GM23338 (cell line): Measurements from ENCODE around the gene PIBF1. TPM values are rescaled to one million over a fixed set of nuclear protein-coding genes. Genes with fewer than 3 reads are reported as not detected.
"Not testable (repeated sequence)": the region's sequence is repeated elsewhere in the genome, so short reads cannot be mapped to it uniquely, and the experiment has no call there.

ENCODE experiments used
- ATAC-seq: fragments of 200-7000 bp; cut with Tn5 transposase; 3 replicates; pipeline ENCODE4 v1.9.1; 2020
- DNase-seq: peaks from one replicate; pipeline ENCODE4 v3.0.0-alpha.2; 2015; ENCODE audit warnings: low spot score
- H2AFZ ChIP-seq: fragments of 200-600 bp; sonication (generic); 2 replicates; pipeline ENCODE4 v1.8.0; 2016; ENCODE audit warnings: antibody characterized with exemption, mild to moderate bottlenecking, moderate library complexity
- H3F3A ChIP-seq: fragments of 200-600 bp; sonication (generic); replicated peaks from 2 replicates; pipeline ENCODE4 v1.8.0; 2017; ENCODE audit warnings: antibody characterized with exemption, mixed run types, low read depth
- H3K27ac ChIP-seq: fragments of 200-600 bp; sonication (generic); 2 replicates; pipeline ENCODE4 v1.6.1; 2016; ENCODE audit warnings: low read depth
- H3K27me3 ChIP-seq: fragments of 200-600 bp; sonication (generic); 2 replicates; pipeline ENCODE4 v1.8.0; 2016; ENCODE audit warnings: mild to moderate bottlenecking, mixed run types, moderate library complexity; ENCODE audit not compliant: insufficient read depth
- H3K36me3 ChIP-seq: fragments of 200-600 bp; sonication (generic); 2 replicates; pipeline ENCODE4 v1.8.0; 2016; ENCODE audit warnings: mild to moderate bottlenecking; ENCODE audit not compliant: insufficient read depth
- H3K4me1 ChIP-seq: fragments of 200-600 bp; sonication (generic); 2 replicates; pipeline ENCODE4 v1.8.0; 2016; ENCODE audit warnings: mild to moderate bottlenecking, moderate library complexity; ENCODE audit not compliant: insufficient read depth
- H3K4me2 ChIP-seq: fragments of 200-600 bp; sonication (generic); 2 replicates; pipeline ENCODE4 v1.7.1; 2017; ENCODE audit warnings: mixed run types
- H3K4me3 ChIP-seq: fragments of 200-600 bp; sonication (generic); 2 replicates; pipeline ENCODE4 v1.6.1; 2016; ENCODE audit warnings: mixed run types
- H3K79me2 ChIP-seq: fragments of 200-600 bp; sonication (generic); replicated peaks from 2 replicates; pipeline ENCODE4 v1.8.0; 2017; ENCODE audit warnings: mild to moderate bottlenecking; ENCODE audit not compliant: insufficient read depth
- H3K9me2 ChIP-seq: fragments of 200-600 bp; sonication (generic); 2 replicates; pipeline ENCODE4 v1.8.0; 2017; ENCODE audit not compliant: insufficient read depth
- H4K20me1 ChIP-seq: fragments of 200-600 bp; sonication (generic); replicated peaks from 2 replicates; pipeline ENCODE4 v1.8.0; 2017; ENCODE audit warnings: mild to moderate bottlenecking; ENCODE audit not compliant: insufficient read depth
- H3K27ac Mint-ChIP-seq: 2 replicates; pipeline ENCODE4 v1.8.0; 2020; ENCODE audit warnings: inconsistent platforms, mild to moderate bottlenecking, moderate library complexity, mixed read lengths
- H3K27me3 Mint-ChIP-seq: 3 replicates; pipeline ENCODE4 v1.8.0; 2022; ENCODE audit warnings: low read depth, mild to moderate bottlenecking, moderate library complexity, mixed read lengths, inconsistent platforms; ENCODE audit not compliant: insufficient read depth, poor library complexity
- H3K36me3 Mint-ChIP-seq: 3 replicates; pipeline ENCODE4 v1.8.0; 2021; ENCODE audit warnings: low read depth, mild to moderate bottlenecking, inconsistent platforms, moderate library complexity, mixed read lengths
- H3K4me1 Mint-ChIP-seq: 3 replicates; pipeline ENCODE4 v1.8.0; 2020; ENCODE audit warnings: mild to moderate bottlenecking, inconsistent platforms, mixed read lengths
- H3K4me3 Mint-ChIP-seq: 3 replicates; pipeline ENCODE4 v1.8.0; 2021; ENCODE audit warnings: moderate library complexity, mild to moderate bottlenecking, inconsistent platforms, mixed read lengths
- H3K9me3 Mint-ChIP-seq: 3 replicates; pipeline ENCODE4 v1.8.0; 2020; ENCODE audit warnings: moderate library complexity, mild to moderate bottlenecking, inconsistent platforms, mixed read lengths
- CREB1 ChIP-seq: fragments of 250-450 bp; sonication (Bioruptor Pico); IDR thresholded peaks from 2 replicates; pipeline ENCODE4 v1.5.0; 2020; ENCODE audit warnings: low read depth, mild to moderate bottlenecking, moderate library complexity
- CTCF ChIP-seq, 2 experiments: fragments of 200-600 bp in 1 of 2; sonication (generic) in 1 of 2; conservative IDR thresholded peaks; 2 replicates each; pipeline versions ENCODE4 v1.5.1 to v1.6.1; 2016 to 2017; ENCODE audit warnings: antibody characterized with exemption in 2 of 2, low read depth in 2 of 2, mild to moderate bottlenecking in 2 of 2, moderate library complexity in 1 of 2
- EZH2 ChIP-seq: fragments of 200-600 bp; sonication (generic); IDR thresholded peaks from one replicate; pipeline ENCODE4 v1.8.0; 2017; ENCODE audit warnings: antibody characterized with exemption, mild to moderate bottlenecking, low read depth; ENCODE audit not compliant: unreplicated experiment
- JUNB ChIP-seq: IDR thresholded peaks from one replicate; pipeline ENCODE4 v1.6.1; 2016; ENCODE audit warnings: antibody characterized with exemption; ENCODE audit not compliant: unreplicated experiment
- NANOG ChIP-seq: IDR thresholded peaks from 2 replicates; pipeline ENCODE4 v1.6.1; 2016; ENCODE audit warnings: antibody characterized with exemption, borderline replicate concordance
- REST ChIP-seq: IDR thresholded peaks from one replicate; pipeline ENCODE4 v1.6.1; 2018; ENCODE audit warnings: antibody characterized with exemption; ENCODE audit not compliant: unreplicated experiment
- ZNF114 ChIP-seq: fragments of 250-450 bp; sonication (Bioruptor Pico); IDR thresholded peaks from 2 replicates; pipeline ENCODE4 v1.5.0; 2020; ENCODE audit warnings: mild to moderate bottlenecking, moderate library complexity
- ZNF331 ChIP-seq: fragments of 250-450 bp; sonication (Bioruptor Pico); IDR thresholded peaks from 2 replicates; pipeline ENCODE4 v1.5.0; 2020; ENCODE audit warnings: low read depth, mild to moderate bottlenecking, moderate library complexity
- polyA plus RNA-seq: library from polyadenylated mRNA; unstranded; fragments of >200 nt; fragmentation: Nextera tagmentation; extraction: Ambion mirVana; gene quantifications from 2 replicates; pipeline ENCODE4 v1.2.1, GENCODE V29; 2016
- total RNA-seq: library from RNA; depleted of rRNA; stranded (reverse); fragments of >200 nt; shearing (Covaris generic); gene quantifications from 2 replicates; pipeline ENCODE4 v1.2.3, GENCODE V29; 2014
- TF ChIP-seq, protein P1 (sequence below): IDR thresholded peaks from 2 replicates; pipeline ENCODE4 v1.6.1; 2016; ENCODE audit warnings: antibody characterized with exemption

The PIBF1 gene
- total and polyA plus RNA-seq, 2 experiments from 2014 or later, result 14.9 to 22.6 TPM

DNA sequence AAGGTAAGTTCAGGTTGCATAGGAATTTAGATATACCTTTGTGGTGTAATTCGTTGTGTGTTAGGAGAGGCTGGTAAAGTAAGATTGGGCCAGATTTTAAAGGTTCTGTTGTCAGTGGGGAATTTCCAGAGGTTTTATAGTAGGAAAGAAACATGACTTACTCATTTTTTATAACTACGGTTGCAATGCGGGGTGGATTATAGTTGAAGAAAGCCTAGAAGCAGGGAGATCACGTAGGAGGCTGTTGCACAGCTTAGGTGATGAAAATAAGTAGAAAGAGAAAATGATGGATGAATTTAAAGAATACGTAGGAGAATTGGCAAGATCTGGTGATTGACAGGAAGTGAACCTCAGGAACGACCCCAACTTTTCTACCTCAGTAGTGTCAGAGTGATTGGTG is 61.1 kb downstream of the PIBF1 start:
- H4K20me1 ChIP-seq, result no peaks in the 10 kb centered on the region
- no peaks in the 10 kb centered on the region for H3K9me3 Mint-ChIP-seq
- no peak overlapping the region for H3K4me2 ChIP-seq
- ATAC-seq (no peak), DNase-seq (no peak)
- no peak overlapping the region for H3K4me3 Mint-ChIP-seq
- H2AFZ ChIP-seq, result no peak overlapping the region
- H3K36me3 ChIP-seq, result no peaks in the 10 kb centered on the region
- H3K4me1 Mint-ChIP-seq, result peaks cover 2% of the 10 kb centered on the region; the same call in 1 of the 3 replicates
- H3K27me3 Mint-ChIP-seq, result peaks cover 2% of the 10 kb centered on the region
- H3K36me3 Mint-ChIP-seq, result peaks cover 22% of the 10 kb centered on the region; the same call in 2 of the 3 replicates
- no peaks in the 10 kb centered on the region for H3K79me2 ChIP-seq
- no peak overlapping the region for H3K27ac Mint-ChIP-seq
- H3F3A ChIP-seq, result no peaks in the 10 kb centered on the region
- no peaks in the 10 kb centered on the region for H3K27me3 ChIP-seq
- no peaks in the 10 kb centered on the region for H3K9me2 ChIP-seq
- TF ChIP-seq CREB1 (CRISPR knock-in tag) (no peak), EZH2 (no peak), JUNB (no peak), NANOG (no peak), REST (no peak), CTCF (conservative IDR thresholded peaks at IDR 0.05; ENCODE audit: low read depth in 2 of 2) (no peak), ZNF114 (CRISPR knock-in tag) (no peak), ZNF331 (CRISPR knock-in tag) (no peak)
- TF ChIP-seq, protein P1, sequence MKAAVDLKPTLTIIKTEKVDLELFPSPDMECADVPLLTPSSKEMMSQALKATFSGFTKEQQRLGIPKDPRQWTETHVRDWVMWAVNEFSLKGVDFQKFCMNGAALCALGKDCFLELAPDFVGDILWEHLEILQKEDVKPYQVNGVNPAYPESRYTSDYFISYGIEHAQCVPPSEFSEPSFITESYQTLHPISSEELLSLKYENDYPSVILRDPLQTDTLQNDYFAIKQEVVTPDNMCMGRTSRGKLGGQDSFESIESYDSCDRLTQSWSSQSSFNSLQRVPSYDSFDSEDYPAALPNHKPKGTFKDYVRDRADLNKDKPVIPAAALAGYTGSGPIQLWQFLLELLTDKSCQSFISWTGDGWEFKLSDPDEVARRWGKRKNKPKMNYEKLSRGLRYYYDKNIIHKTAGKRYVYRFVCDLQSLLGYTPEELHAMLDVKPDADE, result no peak
- no peak overlapping the region for H3K4me3 ChIP-seq
- no peaks in the 10 kb centered on the region for H3K4me1 ChIP-seq
- no peak overlapping the region for H3K27ac ChIP-seq

GRCh38 chr13:72845148-72845547 is 63.2 kb downstream of the PIBF1 start:
- not testable (repeated sequence) for H3K27me3 ChIP-seq, H3K79me2 ChIP-seq, H3F3A ChIP-seq, H3K9me3 Mint-ChIP-seq, H3K4me3 Mint-ChIP-seq, H3K36me3 ChIP-seq, DNase-seq, H3K9me2 ChIP-seq, H2AFZ ChIP-seq, H3K4me2 ChIP-seq, H3K4me1 Mint-ChIP-seq, H3K4me1 ChIP-seq, H3K27ac Mint-ChIP-seq, H3K27me3 Mint-ChIP-seq, H3K27ac ChIP-seq, H4K20me1 ChIP-seq, H3K4me3 ChIP-seq, ATAC-seq
- peaks cover 23% of the 10 kb centered on the region; the same call in 2 of the 3 replicates for H3K36me3 Mint-ChIP-seq
